SH-SY5Y (cell line): ENCODE data around the gene KIF19.

Experiments
- GATA2 ChIP-seq: IDR thresholded peaks from 2 replicates; pipeline ENCODE4 v1.6.1; 2011; ENCODE audit warnings: mild to moderate bottlenecking, low read depth, low read length
- GATA3 ChIP-seq: IDR thresholded peaks from 2 replicates; pipeline ENCODE4 v1.6.1; 2011; ENCODE audit warnings: low read depth, mild to moderate bottlenecking, low read length, moderate library complexity

GRCh38 chr17:74372426-74372825, 46.4 kb downstream of the KIF19 start:
- no peak for TF ChIP-seq GATA3
- TF ChIP-seq GATA2: no peak
